ENCODE results near the gene SLC25A12. TPM values are rescaled to one million over a fixed set of nuclear protein-coding genes. Genes with fewer than 3 reads are reported as not detected.

Gene SLC25A12
- total RNA-seq, 1 donor from 2014 or later: 9.7 TPM

DNA sequence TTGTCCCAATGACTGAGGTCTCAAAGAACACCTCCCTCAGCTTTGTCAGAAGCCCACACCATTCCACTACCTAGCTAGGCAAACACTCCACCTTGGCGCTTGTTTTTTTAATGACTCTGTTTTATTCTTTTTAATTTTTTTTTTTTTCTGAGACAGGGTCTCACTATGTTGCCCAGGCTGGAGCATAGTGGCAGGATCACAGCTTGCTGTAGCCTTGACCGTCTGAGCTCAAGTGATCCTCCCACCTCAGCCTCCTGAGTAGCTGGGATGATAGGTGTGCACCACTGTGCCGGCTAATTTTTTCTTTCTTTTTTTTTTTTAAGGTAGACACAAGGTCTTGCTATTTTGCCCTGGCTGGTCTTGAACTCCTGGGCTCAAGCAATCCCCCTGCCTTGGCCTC lies 101.9 kb downstream of the SLC25A12 start:
- no peak for DNase-seq (ENCODE audit: low spot score)
- no peak overlapping the region for H3K4me3 Mint-ChIP-seq (ENCODE audit: unreplicated experiment)
- H3K36me3 Mint-ChIP-seq (ENCODE audit: low read depth, unreplicated experiment): no peaks in the 10 kb centered on the region
- H3K27me3 Mint-ChIP-seq (ENCODE audit: unreplicated experiment): peaks cover 1% of the 10 kb centered on the region
- H3K9me3 Mint-ChIP-seq (ENCODE audit: unreplicated experiment): no peaks in the 10 kb centered on the region
- TF ChIP-seq, protein P1, sequence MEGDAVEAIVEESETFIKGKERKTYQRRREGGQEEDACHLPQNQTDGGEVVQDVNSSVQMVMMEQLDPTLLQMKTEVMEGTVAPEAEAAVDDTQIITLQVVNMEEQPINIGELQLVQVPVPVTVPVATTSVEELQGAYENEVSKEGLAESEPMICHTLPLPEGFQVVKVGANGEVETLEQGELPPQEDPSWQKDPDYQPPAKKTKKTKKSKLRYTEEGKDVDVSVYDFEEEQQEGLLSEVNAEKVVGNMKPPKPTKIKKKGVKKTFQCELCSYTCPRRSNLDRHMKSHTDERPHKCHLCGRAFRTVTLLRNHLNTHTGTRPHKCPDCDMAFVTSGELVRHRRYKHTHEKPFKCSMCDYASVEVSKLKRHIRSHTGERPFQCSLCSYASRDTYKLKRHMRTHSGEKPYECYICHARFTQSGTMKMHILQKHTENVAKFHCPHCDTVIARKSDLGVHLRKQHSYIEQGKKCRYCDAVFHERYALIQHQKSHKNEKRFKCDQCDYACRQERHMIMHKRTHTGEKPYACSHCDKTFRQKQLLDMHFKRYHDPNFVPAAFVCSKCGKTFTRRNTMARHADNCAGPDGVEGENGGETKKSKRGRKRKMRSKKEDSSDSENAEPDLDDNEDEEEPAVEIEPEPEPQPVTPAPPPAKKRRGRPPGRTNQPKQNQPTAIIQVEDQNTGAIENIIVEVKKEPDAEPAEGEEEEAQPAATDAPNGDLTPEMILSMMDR (IDR thresholded peaks at IDR 0.05; ENCODE audit: unreplicated experiment): no peak
- H3K27ac Mint-ChIP-seq (ENCODE audit: unreplicated experiment): no peak overlapping the region
- H3K4me1 Mint-ChIP-seq (ENCODE audit: unreplicated experiment): peaks cover 34% of the 10 kb centered on the region

DNA sequence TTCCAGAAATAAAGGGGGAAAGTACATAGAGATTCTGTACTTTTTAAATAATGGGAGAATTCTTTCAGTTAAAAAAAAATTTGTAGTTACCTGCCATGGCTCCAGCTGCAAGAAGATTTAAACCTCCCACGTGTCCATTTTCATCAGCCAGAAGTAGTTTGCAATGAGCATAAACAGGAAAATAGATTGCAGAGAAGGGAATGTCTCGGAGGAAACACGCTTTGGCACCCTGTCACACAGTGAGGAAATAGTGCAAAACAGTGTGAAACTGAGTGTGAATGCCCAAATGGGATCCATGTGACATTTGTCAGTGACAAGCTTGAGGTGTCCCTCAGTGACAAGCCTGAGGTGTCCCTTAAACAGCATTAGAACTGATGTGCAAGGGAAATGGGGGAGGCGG lies 102.7 kb downstream of the SLC25A12 start:
- Mint-ChIP-seq H3K36me3 (ENCODE audit: low read depth, unreplicated experiment) (no peaks in the 10 kb centered on the region), H3K9me3 (ENCODE audit: unreplicated experiment) (no peaks in the 10 kb centered on the region), H3K4me1 (ENCODE audit: unreplicated experiment) (peaks cover 34% of the 10 kb centered on the region), H3K27ac (ENCODE audit: unreplicated experiment) (no peak overlapping the region), H3K27me3 (ENCODE audit: unreplicated experiment) (peaks cover 1% of the 10 kb centered on the region), H3K4me3 (ENCODE audit: unreplicated experiment) (no peak overlapping the region)
- no peak for DNase-seq (ENCODE audit: low spot score)
- TF ChIP-seq, protein P1 (IDR thresholded peaks at IDR 0.05; ENCODE audit: unreplicated experiment): no peak

DNA sequence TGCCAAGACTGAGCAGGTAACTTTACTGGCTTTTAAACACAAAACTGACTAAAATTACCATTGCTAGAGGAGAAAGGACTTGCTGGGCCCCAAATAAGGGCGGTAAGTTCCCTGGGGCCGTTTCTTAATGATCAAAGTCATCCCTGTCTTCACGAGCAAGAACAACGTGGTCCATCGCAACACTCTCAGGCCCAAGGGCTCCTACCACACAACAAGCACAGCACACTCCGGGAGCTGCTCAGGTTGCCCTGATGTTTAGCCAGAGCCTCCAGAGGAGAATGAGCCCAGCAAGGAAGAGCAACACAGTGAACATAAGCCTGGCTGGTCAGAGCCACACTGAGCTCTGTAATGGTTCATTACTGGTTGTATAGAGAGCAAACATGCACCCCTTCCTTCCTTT lies 104.1 kb downstream of the SLC25A12 start:
- TF ChIP-seq, protein P1 (IDR thresholded peaks at IDR 0.05; ENCODE audit: unreplicated experiment): no peak
- no peak for DNase-seq (ENCODE audit: low spot score)
- H3K36me3 Mint-ChIP-seq (ENCODE audit: low read depth, unreplicated experiment): no peaks in the 10 kb centered on the region
- peaks cover 32% of the 10 kb centered on the region for H3K4me1 Mint-ChIP-seq (ENCODE audit: unreplicated experiment)
- peaks cover 1% of the 10 kb centered on the region for H3K27me3 Mint-ChIP-seq (ENCODE audit: unreplicated experiment)
- H3K27ac Mint-ChIP-seq (ENCODE audit: unreplicated experiment): no peak overlapping the region
- H3K4me3 Mint-ChIP-seq (ENCODE audit: unreplicated experiment): no peak overlapping the region
- H3K9me3 Mint-ChIP-seq (ENCODE audit: unreplicated experiment): no peaks in the 10 kb centered on the region

DNA sequence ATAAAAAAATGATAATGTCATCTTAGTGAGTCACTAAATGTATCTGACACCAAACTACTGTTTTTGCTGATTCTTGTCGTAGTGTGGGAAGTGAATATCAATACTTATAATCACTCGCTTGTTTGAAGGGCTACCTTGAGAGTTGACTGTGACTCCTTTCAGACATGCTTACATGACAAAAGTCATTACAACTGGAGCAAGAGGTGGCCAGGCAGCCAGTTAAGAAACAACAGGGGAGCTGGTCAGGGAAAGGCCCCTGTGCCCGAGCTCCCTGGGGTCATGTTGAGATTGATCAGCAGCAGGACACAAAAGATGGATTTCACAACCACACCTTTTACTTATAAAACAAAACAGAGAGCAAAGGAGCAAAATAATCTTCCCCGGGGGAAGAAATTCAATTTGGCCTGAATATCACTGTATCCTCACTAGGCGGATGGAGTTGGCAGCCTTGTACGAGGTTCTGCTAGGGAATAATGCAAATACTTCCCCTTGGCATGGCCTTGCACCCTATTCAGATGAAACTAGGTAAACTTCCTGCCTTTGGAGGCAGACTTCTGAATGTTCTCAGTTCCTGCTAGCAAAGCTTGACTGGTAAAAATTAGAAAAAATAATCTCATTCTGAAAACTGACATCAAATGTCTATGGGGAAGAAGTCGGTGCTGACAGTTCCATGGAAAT lies 105.6 kb downstream of the SLC25A12 start:
- H3K9me3 Mint-ChIP-seq (ENCODE audit: unreplicated experiment): no peaks in the 10 kb centered on the region
- peaks cover 22% of the 10 kb centered on the region for H3K4me1 Mint-ChIP-seq (ENCODE audit: unreplicated experiment)
- H3K27ac Mint-ChIP-seq (ENCODE audit: unreplicated experiment): no peak overlapping the region
- DNase-seq (ENCODE audit: low spot score): no peak
- H3K27me3 Mint-ChIP-seq (ENCODE audit: unreplicated experiment): peaks cover 1% of the 10 kb centered on the region
- no peak overlapping the region for H3K4me3 Mint-ChIP-seq (ENCODE audit: unreplicated experiment)
- TF ChIP-seq, protein P1 (IDR thresholded peaks at IDR 0.05; ENCODE audit: unreplicated experiment): no peak
- no peaks in the 10 kb centered on the region for H3K36me3 Mint-ChIP-seq (ENCODE audit: low read depth, unreplicated experiment)

DNA sequence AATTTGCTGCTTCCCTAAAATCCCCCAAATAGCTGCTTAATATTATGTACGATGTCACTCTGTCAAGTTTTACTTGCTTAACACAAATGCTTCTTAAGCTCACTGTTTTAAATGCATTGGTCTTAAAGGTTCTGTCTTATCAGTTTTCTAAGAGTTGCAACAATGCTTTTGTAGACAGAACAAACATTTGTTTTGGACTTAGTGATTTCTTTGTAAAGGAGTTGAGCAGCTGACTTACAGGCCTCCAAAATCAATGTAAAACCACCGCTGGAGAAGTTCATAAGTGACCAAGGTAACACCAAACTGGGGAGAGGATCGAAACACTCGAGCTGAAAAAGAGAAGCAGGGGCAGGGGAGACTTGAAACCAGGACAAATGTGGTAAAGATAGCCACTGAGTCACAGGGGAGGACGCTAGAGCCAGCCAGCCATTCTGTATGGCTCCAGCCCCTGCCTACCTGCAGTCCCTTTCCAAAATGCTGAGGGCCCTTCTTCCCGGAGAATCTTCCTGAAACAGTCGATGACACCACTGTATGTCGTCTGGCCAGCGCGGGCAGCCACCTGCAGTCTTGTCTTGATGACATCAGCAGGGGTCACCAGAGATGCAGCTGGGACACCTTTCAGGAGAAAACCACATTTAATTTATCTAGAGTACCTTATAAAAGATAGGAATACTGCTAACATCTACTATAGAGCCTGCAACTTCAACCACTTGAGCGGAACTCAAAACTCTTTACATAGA lies 106.5 kb downstream of the SLC25A12 start:
- H3K4me1 Mint-ChIP-seq (ENCODE audit: unreplicated experiment): peaks cover 20% of the 10 kb centered on the region
- no peak overlapping the region for H3K4me3 Mint-ChIP-seq (ENCODE audit: unreplicated experiment)
- TF ChIP-seq, protein P1 (IDR thresholded peaks at IDR 0.05; ENCODE audit: unreplicated experiment): no peak
- no peak for DNase-seq (ENCODE audit: low spot score)
- no peaks in the 10 kb centered on the region for H3K27me3 Mint-ChIP-seq (ENCODE audit: unreplicated experiment)
- no peaks in the 10 kb centered on the region for H3K36me3 Mint-ChIP-seq (ENCODE audit: low read depth, unreplicated experiment)
- no peak overlapping the region for H3K27ac Mint-ChIP-seq (ENCODE audit: unreplicated experiment)
- H3K9me3 Mint-ChIP-seq (ENCODE audit: unreplicated experiment): no peaks in the 10 kb centered on the region
